GM12892 (cell line): ENCODE results near the gene ABCF2.

Experiments
- DNase-seq: peaks from one replicate; pipeline ENCODE4 v3.0.0; 2011; ENCODE audit not compliant: insufficient read length
- FAIRE-seq: peaks from 2 replicates; lab custom pipeline; 2011; peaks lifted over from hg19 to GRCh38; lab: Jason Lieb, UNC
- POLR2A ChIP-seq: IDR thresholded peaks from 2 replicates; pipeline ENCODE4 v1.6.1; 2011; ENCODE audit warnings: low read depth, low read length, control low read depth
- POLR2AphosphoS5 ChIP-seq: IDR thresholded peaks from 2 replicates; pipeline ENCODE4 v1.6.1; 2011; ENCODE audit warnings: low read depth, low read length, control low read depth
- TAF1 ChIP-seq: IDR thresholded peaks from 2 replicates; pipeline ENCODE4 v1.6.1; 2011; ENCODE audit warnings: low read depth, mild to moderate bottlenecking, control low read depth, low read length, borderline replicate concordance

The ABCF2 gene

GRCh38 chr7:151173386-151174245, 53.4 kb downstream of the ABCF2 start:
- TF ChIP-seq TAF1: no peak
- DNase-seq: no peak
- no peak for FAIRE-seq

- DNase-seq: peak; percentile 81
- peak; percentile 93 for FAIRE-seq
- no peak for TF ChIP-seq POLR2A
- no peak for TF ChIP-seq POLR2AphosphoS5
- no peak for TF ChIP-seq TAF1
These were observed 54.5 kb downstream of the ABCF2 start for GRCh38 chr7:151172273-151173141.

- TF ChIP-seq TAF1 (no peak), POLR2A (no peak), POLR2AphosphoS5 (no peak)
- FAIRE-seq (no peak), DNase-seq (no peak)
These were observed 58.2 kb downstream of the ABCF2 start for GRCh38 chr7:151168787-151169162.

GRCh38 chr7:151168003-151168786, 58.8 kb downstream of the ABCF2 start:
- no peak for TF ChIP-seq TAF1
- TF ChIP-seq POLR2AphosphoS5: no peak
- no peak for TF ChIP-seq POLR2A
- FAIRE-seq (peak; percentile 14), DNase-seq (peak; percentile 67)

GRCh38 chr7:151167197-151167961, 59.6 kb downstream of the ABCF2 start, which contains the start of gene GBX1:
Gene GBX1 (minus strand): TSS chr7:151167694. CDS start chr7:151167548, 146 bp downstream.
- no peak for DNase-seq
- TF ChIP-seq POLR2A: no peak
- TF ChIP-seq POLR2AphosphoS5: no peak
- TF ChIP-seq TAF1: no peak
- FAIRE-seq: no peak

- DNase-seq: no peak
- TF ChIP-seq POLR2A: no peak
- no peak for TF ChIP-seq POLR2AphosphoS5
- TF ChIP-seq TAF1: no peak
- no peak for FAIRE-seq
These were observed 60.3 kb downstream of the ABCF2 start for GRCh38 chr7:151166629-151167196.
